Mucosa of stomach (tissue), 1 donor: ENCODE data around the gene IDI2.
"Not testable (repeated sequence)": the region's sequence is repeated elsewhere in the genome, so short reads cannot be mapped to it uniquely, and the experiment has no call there.

ENCODE experiments used
- H3K27me3 ChIP-seq: one replicate; pipeline ENCODE4 v1.7.0; 2013; ENCODE audit warnings: mild to moderate bottlenecking, low read length; ENCODE audit not compliant: control insufficient read depth, insufficient read depth
- H3K36me3 ChIP-seq: one replicate; pipeline ENCODE4 v1.7.0; 2013; ENCODE audit warnings: low read length; ENCODE audit not compliant: control insufficient read depth, insufficient read depth
- H3K4me1 ChIP-seq: one replicate; pipeline ENCODE4 v1.7.0; 2013; ENCODE audit warnings: mild to moderate bottlenecking, low read length; ENCODE audit not compliant: control insufficient read depth, insufficient read depth
- H3K4me3 ChIP-seq: one replicate; pipeline ENCODE4 v1.7.0; 2013; ENCODE audit warnings: low read length
- H3K9ac ChIP-seq: one replicate; pipeline ENCODE4 v1.7.0; 2013; ENCODE audit warnings: mild to moderate bottlenecking, low read length, moderate library complexity
- H3K9me3 ChIP-seq: one replicate; pipeline ENCODE4 v1.7.0; 2013; ENCODE audit warnings: mild to moderate bottlenecking, low read length, moderate library complexity; ENCODE audit not compliant: control insufficient read depth
- donor health status: Pancreatic carcinoma.

The IDI2 gene

GRCh38 chr10:1020958-1021357 is 4.7 kb downstream of the IDI2 start:
- Histone ChIP-seq H3K27me3 (no peaks in the 10 kb centered on the region), H3K4me3 (no peak overlapping the region), H3K9ac (no peak overlapping the region), H3K9me3 (no peaks in the 10 kb centered on the region), H3K4me1 (no peaks in the 10 kb centered on the region), H3K36me3 (peaks cover 5% of the 10 kb centered on the region)

GRCh38 chr10:1020460-1020859 is 5.2 kb downstream of the IDI2 start:
- H3K27me3 ChIP-seq, result no peaks in the 10 kb centered on the region
- no peak overlapping the region for H3K4me3 ChIP-seq
- H3K4me1 ChIP-seq, result no peaks in the 10 kb centered on the region
- H3K9me3 ChIP-seq, result no peaks in the 10 kb centered on the region
- H3K9ac ChIP-seq, result no peak overlapping the region
- peaks cover 8% of the 10 kb centered on the region for H3K36me3 ChIP-seq

- Histone ChIP-seq H3K27me3 (no peaks in the 10 kb centered on the region), H3K9ac (no peak overlapping the region), H3K4me3 (no peak overlapping the region), H3K4me1 (no peaks in the 10 kb centered on the region), H3K9me3 (no peaks in the 10 kb centered on the region), H3K36me3 (peaks cover 8% of the 10 kb centered on the region)
These were observed 6.3 kb downstream of the IDI2 start for GRCh38 chr10:1019362-1019761.

GRCh38 chr10:1015688-1016087 is 10.0 kb downstream of the IDI2 start:
- Histone ChIP-seq H3K9ac (no peak overlapping the region), H3K4me1 (no peaks in the 10 kb centered on the region), H3K27me3 (no peaks in the 10 kb centered on the region), H3K4me3 (no peak overlapping the region), H3K36me3 (peaks cover 8% of the 10 kb centered on the region), H3K9me3 (no peaks in the 10 kb centered on the region)

- Histone ChIP-seq H3K36me3 (peaks cover 8% of the 10 kb centered on the region), H3K4me1 (no peaks in the 10 kb centered on the region), H3K9ac (no peak overlapping the region), H3K4me3 (no peak overlapping the region), H3K27me3 (no peaks in the 10 kb centered on the region), H3K9me3 (no peaks in the 10 kb centered on the region)
These were observed 14.0 kb downstream of the IDI2 start for GRCh38 chr10:1011696-1012095.

- Histone ChIP-seq H3K27me3 (no peaks in the 10 kb centered on the region), H3K4me1 (no peaks in the 10 kb centered on the region), H3K36me3 (peaks cover under 1% of the 10 kb centered on the region), H3K4me3 (no peak overlapping the region), H3K9ac (no peak overlapping the region), H3K9me3 (no peaks in the 10 kb centered on the region)
These were observed 15.0 kb downstream of the IDI2 start for GRCh38 chr10:1010703-1011102.

- not testable (repeated sequence) for H3K4me3 ChIP-seq, H3K4me1 ChIP-seq, H3K27me3 ChIP-seq, H3K36me3 ChIP-seq, H3K9me3 ChIP-seq, H3K9ac ChIP-seq
These were observed 15.7 kb downstream of the IDI2 start for GRCh38 chr10:1009947-1010346.

GRCh38 chr10:1009071-1009494 is 16.6 kb downstream of the IDI2 start:
- no peak overlapping the region for H3K9ac ChIP-seq
- no peaks in the 10 kb centered on the region for H3K4me1 ChIP-seq
- H3K36me3 ChIP-seq, result no peaks in the 10 kb centered on the region
- no peak overlapping the region for H3K4me3 ChIP-seq
- no peaks in the 10 kb centered on the region for H3K9me3 ChIP-seq
- no peaks in the 10 kb centered on the region for H3K27me3 ChIP-seq

GRCh38 chr10:1007583-1007982 is 18.1 kb downstream of the IDI2 start:
- Histone ChIP-seq H3K9ac (no peak overlapping the region), H3K27me3 (no peaks in the 10 kb centered on the region), H3K4me1 (no peaks in the 10 kb centered on the region), H3K36me3 (peaks cover 9% of the 10 kb centered on the region), H3K4me3 (no peak overlapping the region), H3K9me3 (no peaks in the 10 kb centered on the region)

GRCh38 chr10:1006573-1006972 is 19.1 kb downstream of the IDI2 start:
- Histone ChIP-seq H3K27me3 (no peaks in the 10 kb centered on the region), H3K4me1 (no peaks in the 10 kb centered on the region), H3K36me3 (peaks cover 9% of the 10 kb centered on the region), H3K9me3 (no peaks in the 10 kb centered on the region), H3K4me3 (no peak overlapping the region), H3K9ac (no peak overlapping the region)

- Histone ChIP-seq H3K4me1 (no peaks in the 10 kb centered on the region), H3K9ac (no peak overlapping the region), H3K36me3 (peaks cover 9% of the 10 kb centered on the region), H3K9me3 (no peaks in the 10 kb centered on the region), H3K4me3 (no peak overlapping the region), H3K27me3 (no peaks in the 10 kb centered on the region)
These were observed 21.6 kb downstream of the IDI2 start for GRCh38 chr10:1003884-1004670.

- Histone ChIP-seq H3K9ac (no peak overlapping the region), H3K4me1 (no peaks in the 10 kb centered on the region), H3K9me3 (no peaks in the 10 kb centered on the region), H3K4me3 (no peak overlapping the region), H3K36me3 (peaks cover 9% of the 10 kb centered on the region), H3K27me3 (no peaks in the 10 kb centered on the region)
These were observed 23.1 kb downstream of the IDI2 start for GRCh38 chr10:1002425-1003006.
